CD4-positive, alpha-beta T cell treated with Interleukin-4 for 4 hours (primary cell): ENCODE data around the gene MRPL55.

Source experiments
- DNase-seq: peaks from one replicate; pipeline ENCODE4 v3.0.0-alpha.2; 2020

MRPL55 gene

GRCh38 chr1:228082918-228083870 lies 25.9 kb downstream of the MRPL55 start:
- DNase-seq: no peak

- peak; percentile 90 for DNase-seq
Measured at GRCh38 chr1:228082214-228082917, 26.7 kb downstream of the MRPL55 start, which contains the start of gene ARF1. Gene ARF1 (plus strand): TSS chr1:228082708. CDS start chr1:228097115, 14,407 bp downstream.

GRCh38 chr1:228081578-228082213 lies 27.4 kb downstream of the MRPL55 start:
- DNase-seq: no peak

DNA sequence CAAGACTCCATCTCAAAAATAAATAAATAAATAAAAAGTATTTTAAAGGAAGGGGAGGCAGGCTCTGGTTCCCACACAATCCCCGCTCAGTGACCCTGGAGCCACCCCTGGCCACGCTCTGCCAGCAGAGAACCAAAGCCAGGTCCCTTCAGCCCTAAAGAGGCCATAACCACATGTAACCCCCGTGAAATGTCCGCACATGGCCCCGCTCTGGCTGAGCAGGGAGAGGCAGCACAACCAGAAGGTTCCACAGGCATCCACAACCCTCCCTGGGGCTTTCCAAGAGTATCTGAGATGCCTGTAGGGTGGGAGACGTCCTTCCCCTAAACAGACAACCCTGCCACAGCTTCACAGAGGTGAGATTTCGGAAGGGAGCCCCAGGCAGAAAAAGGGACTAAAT lies 28.0 kb downstream of the MRPL55 start:
- DNase-seq: no peak

GRCh38 chr1:228079601-228080263 lies 29.4 kb downstream of the MRPL55 start:
- DNase-seq: no peak

GRCh38 chr1:228079013-228079412 lies 30.1 kb downstream of the MRPL55 start:
- DNase-seq: no peak

- DNase-seq: no peak
Measured at GRCh38 chr1:228077565-228078330, 31.4 kb downstream of the MRPL55 start.

- no peak for DNase-seq
Measured at GRCh38 chr1:228076796-228077430, 32.2 kb downstream of the MRPL55 start.

- DNase-seq: no peak
Measured at GRCh38 chr1:228075801-228076271, 33.3 kb downstream of the MRPL55 start.

- no peak for DNase-seq
Measured at GRCh38 chr1:228074954-228075730, 34.0 kb downstream of the MRPL55 start.

DNA sequence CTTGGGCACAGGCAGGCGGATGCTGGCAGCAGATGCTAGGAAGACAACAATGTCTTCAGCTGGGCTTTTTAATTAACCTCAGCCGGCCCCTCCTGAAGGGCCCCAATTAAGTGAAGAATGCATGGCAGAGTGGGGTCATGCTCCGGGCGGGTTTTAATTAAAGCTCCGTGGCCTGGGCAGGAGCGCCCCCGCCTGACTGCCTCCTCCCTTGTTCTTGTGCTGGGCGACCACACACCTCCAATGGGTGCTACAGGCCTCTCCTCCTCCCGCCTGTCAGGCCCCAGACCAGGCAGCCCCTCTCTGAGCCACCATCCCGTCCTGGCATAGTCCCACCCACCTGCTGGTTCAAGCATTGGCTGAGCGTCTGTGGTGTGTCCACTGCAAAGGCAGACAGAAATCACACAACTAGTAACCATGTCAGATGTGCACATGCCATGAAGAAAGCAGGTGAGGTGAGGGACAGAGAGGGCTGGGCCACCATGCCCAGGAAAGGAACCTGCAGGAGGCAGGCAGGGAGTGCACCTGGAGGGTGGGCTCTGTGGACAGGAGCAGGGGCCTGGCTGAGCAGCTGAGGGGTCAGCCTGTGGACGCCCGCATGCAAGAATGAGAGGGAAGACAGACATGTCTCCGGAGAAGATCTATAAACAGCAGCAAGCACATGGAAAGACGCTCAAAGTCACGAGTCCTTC lies 35.1 kb downstream of the MRPL55 start:
- DNase-seq: no peak

DNA sequence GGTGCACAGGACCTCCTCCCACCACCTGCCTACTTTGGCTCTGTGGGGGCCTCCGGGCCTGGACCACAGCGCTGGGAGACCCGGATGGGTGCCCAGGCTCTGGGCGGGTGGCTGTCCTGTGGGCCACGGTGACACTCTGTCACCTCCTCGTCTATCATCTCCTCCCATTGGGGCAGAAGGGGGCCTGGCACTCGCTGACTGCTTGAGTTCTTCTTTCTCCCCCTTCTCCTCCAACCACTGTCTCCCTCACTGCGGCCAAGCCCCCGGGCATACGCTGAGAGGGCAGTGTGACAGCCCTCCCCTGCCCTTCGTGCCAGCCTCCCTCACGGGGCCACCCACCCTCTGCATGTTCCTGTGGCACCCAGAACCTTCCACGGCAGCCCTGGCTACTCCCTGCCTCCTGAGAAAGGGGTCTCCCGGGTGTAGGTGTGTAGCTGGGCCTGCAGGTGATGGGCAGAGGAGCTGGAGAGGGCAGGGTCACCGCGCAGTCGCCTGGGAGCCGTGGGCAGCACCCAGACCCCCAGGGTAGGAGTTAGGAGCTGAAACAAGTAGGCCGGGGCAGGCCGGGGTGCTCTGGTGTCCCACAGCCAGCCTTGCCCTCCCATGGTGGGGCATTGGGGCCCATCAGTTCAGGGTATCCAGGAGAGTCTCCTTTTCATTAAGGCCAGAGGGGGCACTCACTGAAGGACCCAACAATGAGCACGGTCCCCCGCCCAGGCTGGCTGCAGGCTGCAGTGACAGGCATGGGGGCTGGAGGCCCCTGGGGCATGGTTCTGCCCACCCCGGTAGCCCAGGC lies 35.8 kb downstream of the MRPL55 start:
- no peak for DNase-seq

DNA sequence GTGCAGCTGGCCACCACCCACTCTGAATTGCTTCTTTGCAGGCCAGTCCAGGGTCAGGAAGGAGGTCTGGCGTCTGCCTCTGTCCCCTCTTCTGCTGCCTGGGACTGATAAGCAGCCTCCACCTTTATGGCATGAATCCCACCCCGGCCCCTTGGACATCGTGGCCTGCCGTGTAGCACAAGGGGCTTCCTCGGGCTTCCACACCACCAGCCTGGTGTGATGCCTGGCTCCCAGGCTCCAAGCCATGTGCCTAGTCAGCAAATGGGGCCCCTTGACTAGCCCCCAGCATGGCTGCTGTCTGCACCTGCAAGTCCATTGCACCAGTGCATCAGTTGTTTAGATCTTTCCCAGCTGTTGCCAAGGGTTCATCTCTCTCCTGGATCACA lies 36.4 kb downstream of the MRPL55 start:
- no peak for DNase-seq

DNA sequence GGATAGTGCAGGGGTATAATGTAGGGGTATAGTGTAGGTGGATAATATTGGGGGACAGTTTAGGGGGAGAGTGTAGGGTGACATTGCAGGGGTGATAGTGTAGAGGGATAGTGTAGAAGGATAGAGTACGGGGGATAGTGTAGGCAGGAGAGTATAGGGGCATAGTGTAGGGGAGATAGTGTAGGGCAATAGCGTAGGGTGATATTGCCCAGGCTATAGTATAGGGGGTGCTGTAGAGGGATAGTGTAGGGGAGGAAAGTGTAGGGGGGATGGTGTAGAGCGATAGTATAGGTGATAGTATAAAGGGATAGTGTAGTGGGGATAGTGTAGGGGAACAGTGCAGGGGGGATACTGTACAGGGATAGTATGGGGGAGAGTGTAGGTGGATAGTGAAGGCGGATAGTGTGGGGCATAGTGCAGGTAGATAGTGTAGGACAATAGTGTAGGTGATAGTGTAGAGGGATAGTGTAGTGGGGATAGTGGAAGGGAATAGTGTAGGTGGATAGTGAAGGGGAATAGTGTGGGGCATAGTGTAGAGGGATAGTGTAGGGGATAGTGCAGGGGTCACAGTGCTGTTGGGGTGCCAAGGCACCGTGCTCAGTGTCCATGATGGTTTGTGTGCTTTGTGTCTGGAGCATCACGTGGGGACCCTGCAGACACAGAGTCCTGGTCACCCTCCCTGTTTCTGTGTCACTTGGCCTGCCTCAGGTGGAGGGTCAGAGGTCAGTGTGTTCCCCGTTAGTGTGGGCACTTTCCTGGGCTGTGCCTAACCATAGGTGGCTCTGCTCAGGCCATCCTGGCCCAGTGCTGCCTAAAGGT lies 37.1 kb downstream of the MRPL55 start:
- no peak for DNase-seq

DNA sequence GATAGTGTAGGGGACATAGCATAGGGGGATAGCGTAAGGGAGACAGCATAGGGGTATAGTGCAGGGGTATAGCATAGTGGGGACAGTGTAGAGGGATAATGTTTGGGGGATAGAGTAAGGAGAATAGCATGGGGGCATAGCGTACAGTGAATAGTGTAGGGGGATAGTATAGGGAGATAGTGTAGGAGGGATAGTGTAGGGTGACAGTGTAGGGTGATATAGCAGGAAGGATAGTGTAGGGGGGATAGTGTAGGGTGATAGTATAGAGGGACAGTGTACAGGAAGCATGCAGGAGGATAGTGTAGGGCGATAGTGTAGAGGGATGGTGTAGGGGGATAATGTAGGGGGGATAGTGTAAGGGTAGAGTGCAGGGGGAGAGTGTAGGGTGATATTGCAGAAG lies 38.2 kb downstream of the MRPL55 start:
- no peak for DNase-seq

GRCh38 chr1:228070173-228070572 lies 38.9 kb downstream of the MRPL55 start:
- no peak for DNase-seq

DNA sequence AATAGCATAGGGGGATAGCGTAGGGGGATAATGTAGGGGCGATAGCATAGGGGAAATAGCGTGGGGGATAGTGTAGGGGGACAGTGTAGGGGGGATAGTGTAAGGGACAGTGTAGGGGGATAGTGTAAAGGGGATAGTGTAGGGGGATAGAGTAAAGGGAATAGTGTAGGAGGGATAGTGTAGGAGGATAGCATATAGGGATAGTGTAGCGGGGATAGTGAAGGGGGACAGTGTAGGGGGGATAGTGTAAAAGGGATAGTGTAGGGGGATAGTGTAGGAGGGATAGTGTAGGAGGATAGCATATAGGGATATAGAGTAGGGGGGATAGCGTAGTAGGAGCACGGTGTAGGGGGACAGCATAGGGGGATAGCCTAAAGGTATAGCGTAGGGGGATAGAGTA lies 40.7 kb downstream of the MRPL55 start:
- no peak for DNase-seq
